GDM1 (cell line): ENCODE data around the gene CSRNP3.

Source experiments
- DNase-seq: peaks from one replicate; lab custom pipeline; 2025; lab: John Stamatoyannopoulos, UW

Gene CSRNP3

DNA sequence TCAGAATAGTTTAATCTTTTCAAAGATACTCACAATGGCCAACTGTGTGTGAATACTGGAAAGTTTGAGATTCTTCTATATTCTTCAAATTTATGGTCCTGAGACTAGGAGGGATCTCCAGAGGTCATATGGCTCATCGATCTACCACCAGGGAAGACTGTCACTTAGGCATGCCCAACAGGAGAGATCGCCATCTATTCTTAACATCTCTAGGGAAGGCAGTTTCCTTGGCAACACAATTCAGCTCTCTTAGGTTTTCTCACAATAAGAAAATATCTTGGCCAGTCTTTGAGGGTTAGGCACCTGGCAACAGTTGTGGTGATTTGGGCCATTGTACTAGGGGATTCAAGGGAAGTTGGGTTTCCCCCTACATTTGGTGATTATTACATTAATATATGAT is 217.3 kb downstream of the CSRNP3 start:
- no peak for DNase-seq

DNA sequence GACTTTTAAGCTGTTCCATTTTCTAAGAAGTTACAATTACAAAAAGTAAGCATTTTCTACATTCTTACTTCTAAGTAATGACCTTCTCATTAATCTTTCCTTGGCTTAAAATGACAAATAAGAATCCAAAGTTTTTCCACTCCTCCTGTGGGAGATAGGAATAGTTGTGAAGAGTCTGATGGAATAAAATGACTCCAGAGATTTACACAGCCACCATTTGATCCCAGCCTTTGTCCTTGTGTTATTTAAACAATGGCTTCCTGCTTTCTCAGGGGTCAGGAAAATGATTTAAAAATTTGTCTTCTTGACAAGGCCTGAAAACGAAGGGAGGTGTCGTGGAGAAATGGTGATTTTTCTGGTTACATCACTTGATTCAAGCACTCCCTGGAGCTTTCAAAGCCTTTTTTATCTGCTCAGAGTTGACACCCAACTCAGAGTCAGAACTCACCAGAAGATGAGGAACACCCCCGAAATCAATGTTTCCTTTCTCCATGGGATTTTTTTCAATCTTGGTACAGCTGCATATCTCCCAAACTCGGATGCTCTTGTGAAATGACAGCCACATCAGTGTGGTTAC is 218.0 kb downstream of the CSRNP3 start:
- no peak for DNase-seq

DNA sequence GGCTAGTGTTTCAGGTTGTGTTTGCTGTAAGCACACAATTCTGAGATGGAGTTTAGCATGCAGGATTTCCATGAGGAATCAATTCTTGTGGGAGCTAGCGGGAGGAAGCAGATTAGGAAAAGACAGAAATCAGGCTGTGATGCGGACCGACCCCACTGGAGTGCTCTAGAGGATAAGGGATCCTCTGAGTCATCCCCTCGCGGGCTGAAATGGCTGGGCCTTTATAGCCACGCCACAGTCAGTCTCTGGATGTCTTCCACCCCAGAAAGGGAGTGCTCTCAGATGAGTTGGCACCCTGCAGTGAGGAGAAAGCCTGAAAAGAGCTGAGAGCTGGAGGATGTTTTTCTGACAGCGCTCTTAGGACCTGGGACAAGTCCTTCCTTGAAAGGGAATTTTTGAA is 222.1 kb downstream of the CSRNP3 start:
- no peak for DNase-seq

DNA sequence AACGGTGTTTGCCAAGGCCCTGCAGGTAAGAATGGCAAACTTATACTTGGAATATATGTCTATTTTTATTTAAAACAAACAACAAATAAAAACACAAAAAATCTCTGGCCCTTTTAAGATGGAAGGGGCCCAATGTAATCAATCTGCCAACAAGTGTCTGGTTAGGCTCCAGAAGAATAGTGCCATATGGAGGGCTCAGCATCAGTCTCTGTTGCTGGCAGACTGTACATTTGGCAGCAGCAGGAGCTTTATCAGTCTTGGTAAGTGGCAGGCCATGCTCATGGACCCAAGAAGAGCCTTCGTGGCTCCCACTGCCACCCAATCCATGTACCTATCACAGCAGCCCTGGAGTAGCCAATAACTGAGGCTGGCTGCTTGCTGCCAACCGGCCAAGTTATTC is 223.4 kb downstream of the CSRNP3 start:
- no peak for DNase-seq

DNA sequence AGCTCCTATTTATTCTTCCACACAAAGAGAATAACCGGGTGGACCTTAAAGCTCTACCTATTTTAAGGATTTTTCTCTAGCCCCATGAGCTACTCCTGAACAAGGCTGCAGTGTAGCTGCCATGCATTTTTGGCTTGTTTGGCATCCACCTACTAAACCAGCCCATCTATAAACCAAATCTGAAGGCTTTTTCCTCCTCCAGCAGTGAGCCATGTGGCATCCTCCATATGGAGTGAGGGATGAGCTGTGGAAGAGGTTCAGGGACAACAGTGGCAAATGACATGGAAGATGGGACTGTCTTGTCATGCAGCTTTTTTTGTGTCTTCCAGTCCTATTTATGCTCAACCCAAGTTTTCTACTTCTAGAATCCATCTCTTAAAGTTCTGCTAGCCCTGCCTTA is 224.3 kb downstream of the CSRNP3 start:
- no peak for DNase-seq

DNA sequence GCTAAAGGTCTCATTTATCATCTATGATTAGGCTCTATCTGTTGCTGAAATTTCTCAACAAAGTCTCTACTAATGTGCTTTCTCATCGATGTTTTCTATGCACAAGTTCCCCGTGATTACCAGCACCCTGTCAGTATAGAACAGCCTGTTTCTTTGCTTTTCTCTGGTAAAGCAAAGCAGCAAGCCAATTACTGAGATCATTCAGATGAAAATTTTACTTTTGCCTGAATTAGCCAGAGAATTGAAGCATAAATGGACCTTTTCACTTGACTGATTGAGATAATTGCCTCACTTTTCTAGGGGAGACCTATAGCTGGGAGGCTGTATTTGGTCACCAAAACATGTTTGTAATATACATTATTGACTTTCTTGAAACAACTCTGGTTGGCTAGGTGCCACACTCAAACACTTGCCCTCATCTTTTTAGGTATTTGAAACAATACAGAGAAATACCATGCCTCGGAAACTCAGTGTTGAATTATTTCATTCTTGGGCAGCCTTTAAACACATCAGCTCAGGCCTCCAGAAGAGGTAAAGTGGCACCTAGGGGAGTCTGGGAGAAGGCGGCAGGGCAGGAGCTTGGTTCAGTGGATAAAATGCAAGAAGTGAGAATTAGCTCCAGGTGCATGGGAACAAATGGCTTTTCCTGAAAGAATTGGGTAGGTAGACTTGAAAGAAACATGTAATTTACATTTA is 228.4 kb downstream of the CSRNP3 start:
- no peak for DNase-seq

DNA sequence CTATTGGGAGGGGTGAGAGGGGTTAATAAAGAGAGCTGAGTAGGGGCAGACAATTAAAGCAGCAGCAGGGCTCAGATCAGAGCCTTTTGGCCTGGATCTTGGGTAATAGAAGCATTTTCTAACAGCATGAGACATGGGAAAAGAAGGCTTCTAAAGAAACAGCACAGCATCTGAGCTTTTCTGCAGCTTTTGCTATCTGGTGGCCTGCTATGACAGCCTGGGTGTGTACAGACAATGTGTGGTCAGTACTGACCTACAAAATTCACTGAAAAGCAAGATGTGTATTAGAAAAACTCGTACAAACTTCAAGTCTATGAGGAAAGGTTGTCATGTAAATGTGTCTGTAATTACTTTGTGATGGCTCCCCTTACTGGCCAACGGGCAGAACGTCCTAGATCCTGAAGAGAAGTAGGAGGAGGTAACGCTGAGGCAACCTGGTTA is 229.0 kb downstream of the CSRNP3 start:
- DNase-seq, result peak; percentile 30

DNA sequence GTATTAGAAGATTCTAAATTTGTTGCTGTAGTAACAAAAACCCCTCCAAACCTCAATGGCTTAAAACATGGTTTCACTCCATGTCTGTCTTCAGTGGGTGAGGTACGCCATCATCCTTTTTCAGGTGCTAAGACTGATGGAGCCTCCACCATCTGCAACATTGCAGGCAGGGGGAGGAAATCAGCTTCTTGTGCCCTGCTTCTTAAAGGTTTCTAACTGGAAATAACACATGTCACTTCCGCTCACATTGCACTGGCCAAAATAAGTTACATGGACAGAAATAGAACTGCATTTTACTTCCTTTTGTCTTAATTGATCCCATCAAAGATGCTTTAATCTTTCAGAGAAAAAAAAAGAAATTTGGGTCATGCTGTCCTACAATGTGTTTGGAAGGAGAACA is 230.4 kb downstream of the CSRNP3 start:
- DNase-seq, result no peak

DNA sequence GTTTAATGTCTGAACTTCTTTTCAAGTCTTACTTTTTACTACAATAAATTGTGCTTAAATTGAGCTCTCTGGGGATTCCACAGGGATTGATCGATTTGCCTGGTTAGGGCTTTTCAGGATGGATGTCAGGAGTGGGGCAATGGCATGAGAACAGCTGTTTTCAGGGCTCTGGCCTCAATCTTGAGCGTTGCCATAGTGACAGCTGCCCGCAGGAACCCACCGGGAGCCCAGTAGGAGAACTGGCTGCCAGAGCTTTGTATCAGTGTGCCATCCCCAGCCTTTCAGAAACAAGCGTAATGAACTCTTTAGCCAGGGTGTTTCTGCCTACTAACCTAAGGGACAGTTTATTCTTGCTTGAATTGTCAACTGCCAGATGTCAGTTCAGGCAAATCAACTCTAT is 231.0 kb downstream of the CSRNP3 start:
- DNase-seq, result no peak

DNA sequence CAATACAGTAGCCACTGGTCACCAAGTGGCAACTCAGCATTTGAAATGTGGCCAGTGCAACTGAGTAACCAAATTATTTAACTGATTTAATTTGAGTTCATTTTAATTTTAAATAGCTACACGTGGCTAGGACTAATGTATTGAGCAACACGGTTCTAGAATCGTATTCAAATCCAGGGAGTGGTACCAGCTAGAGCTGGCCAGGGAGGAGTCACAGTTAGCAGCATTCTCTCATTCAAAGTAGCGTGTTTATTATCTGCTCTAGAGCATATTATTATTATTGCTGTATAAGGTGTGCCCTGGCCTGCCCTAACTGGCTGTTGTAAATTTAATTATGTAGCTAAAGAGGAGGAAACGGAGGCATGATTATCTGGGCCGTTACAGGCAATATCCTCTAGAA is 231.6 kb downstream of the CSRNP3 start:
- DNase-seq, result no peak

DNA sequence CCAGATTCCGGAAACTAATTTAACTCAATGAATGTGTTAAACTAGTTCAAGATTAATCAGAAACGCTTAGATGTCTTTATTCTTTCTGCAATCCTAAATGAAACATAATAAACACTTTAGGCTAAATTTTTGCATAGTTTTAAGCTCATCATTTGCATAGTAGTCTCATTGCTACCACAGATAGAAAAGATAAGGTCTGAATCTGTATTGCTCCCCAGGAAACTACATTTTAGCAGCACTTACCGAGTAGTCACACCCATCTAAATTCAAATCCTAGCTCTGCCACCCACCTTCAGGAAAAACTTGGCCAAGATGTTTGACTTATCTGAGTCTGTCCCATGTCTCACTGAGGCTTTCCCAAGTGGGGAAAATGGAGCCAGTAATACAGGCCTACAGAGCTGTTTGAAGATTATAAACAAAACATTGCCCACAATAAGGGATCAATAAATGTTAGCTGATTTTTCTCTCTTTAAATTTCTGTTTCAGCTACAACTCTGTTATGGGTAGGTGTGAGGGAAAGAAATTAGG is 237.5 kb downstream of the CSRNP3 start:
- DNase-seq, result no peak

DNA sequence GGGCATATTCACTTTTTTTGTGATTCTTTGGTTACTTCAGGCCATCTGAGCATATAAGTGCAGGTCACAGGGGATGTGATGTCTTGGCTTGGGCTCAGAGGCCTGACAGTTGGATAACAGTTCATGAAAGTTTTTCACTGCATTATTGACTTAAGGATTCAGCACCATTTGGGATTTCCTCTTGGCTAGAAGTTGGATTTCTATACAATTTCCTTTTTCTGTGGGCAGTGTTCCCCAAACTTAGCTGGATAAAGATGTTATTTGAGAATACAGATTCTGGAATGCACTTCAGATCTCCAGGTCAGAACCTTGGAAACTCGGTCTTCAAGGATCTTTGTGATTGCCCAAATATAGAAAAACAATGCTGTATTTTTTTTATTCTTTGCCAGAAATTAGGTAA is 246.6 kb downstream of the CSRNP3 start:
- DNase-seq, result no peak

DNA sequence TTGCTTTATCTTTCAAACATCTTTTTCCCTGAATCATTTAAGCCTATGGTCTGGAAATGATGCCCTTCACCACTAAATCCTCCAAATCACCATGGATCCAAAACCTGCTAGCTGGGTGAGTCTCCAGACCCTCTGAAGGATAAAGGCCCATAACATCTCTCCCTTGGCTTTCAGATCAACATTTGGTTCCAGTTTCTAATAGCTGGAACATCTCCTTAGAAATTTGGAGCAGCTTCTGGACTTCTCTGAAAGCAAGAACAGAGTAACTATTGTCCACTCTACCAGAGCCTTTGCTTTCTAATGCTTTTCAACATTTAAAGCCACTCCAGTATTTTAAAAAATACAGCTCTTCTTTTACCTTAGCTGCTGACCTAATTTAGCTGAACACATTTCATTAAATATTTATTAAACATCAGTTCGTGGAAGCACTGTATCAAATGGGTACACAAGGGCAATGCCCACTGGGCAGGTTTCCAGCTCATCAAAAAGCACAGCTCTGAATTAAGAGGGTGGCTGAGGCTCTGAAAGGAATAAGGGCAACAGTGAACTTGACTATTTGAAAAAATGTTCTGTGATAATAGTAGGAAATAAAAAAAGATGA is 249.2 kb downstream of the CSRNP3 start:
- no peak for DNase-seq

DNA sequence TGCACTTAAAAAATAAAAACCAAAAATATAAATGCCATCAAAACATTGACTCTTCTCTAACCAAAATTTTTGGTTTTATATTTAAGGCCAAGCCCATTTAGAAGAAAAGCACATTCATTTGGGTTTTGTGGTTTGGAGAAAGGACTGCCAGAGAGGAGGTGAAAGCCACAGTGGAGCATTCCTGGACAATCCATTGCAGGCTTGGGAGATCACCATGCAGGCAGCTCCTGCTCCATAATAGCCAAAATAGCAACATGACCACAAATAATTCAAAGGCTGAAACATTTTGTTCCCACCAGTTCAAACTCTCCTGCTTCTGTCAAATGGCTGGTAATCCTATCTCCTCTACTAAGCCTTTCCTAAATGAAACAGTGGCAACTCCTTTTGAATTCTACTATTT is 251.0 kb downstream of the CSRNP3 start:
- DNase-seq, result no peak

DNA sequence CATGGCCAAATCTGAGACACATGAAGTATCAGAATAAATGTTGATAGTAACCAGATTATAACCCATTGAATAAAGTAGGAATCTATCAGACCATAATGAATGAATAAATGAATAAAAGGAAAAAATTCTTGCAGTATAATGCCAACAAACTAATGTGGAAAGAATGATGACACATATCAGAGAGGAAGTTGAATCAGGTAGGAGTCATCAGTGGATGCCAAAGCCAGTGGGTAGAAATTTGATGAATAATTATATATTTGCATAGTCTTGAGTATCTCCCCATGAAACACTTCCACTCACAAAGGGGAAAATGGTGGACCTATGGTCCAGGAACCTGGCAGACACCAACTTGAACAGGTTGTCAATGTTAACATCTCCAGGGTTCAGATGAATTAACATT is 255.9 kb downstream of the CSRNP3 start:
- no peak for DNase-seq
